Measurements from ENCODE around the gene TNXB. TPM values are rescaled to one million over a fixed set of nuclear protein-coding genes. Genes with fewer than 3 reads are reported as not detected.
"Not testable (repeated sequence)": the region's sequence is repeated elsewhere in the genome, so short reads cannot be mapped to it uniquely, and the experiment has no call there.

Gene TNXB
- total RNA-seq, 4 donors from 2014 or later: 24.9 to 155 (median 46.3) TPM

GRCh38 chr6:32047539-32047854, 61.6 kb downstream of the TNXB start:
- H3K4me3 ChIP-seq (ENCODE audit: low read depth, poor library complexity, severe bottlenecking): no peak overlapping the region
- intact Hi-C loops (cut with DNase I; ENCODE audit: low total_unique reads): no loop called here
- TF ChIP-seq, protein P1, sequence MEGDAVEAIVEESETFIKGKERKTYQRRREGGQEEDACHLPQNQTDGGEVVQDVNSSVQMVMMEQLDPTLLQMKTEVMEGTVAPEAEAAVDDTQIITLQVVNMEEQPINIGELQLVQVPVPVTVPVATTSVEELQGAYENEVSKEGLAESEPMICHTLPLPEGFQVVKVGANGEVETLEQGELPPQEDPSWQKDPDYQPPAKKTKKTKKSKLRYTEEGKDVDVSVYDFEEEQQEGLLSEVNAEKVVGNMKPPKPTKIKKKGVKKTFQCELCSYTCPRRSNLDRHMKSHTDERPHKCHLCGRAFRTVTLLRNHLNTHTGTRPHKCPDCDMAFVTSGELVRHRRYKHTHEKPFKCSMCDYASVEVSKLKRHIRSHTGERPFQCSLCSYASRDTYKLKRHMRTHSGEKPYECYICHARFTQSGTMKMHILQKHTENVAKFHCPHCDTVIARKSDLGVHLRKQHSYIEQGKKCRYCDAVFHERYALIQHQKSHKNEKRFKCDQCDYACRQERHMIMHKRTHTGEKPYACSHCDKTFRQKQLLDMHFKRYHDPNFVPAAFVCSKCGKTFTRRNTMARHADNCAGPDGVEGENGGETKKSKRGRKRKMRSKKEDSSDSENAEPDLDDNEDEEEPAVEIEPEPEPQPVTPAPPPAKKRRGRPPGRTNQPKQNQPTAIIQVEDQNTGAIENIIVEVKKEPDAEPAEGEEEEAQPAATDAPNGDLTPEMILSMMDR (IDR thresholded peaks at IDR 0.05): no peak
- no peak for TF ChIP-seq POLR2A (IDR thresholded peaks at IDR 0.05)
- WGBS, 2 donors: 65 to 70% methylated on average over 6 of the region's 6 CpGs
- no peak for DNase-seq (ENCODE audit: low spot score in 2 of 2)

GRCh38 chr6:32047084-32047478, 62.1 kb downstream of the TNXB start:
- no peak overlapping the region for H3K4me3 ChIP-seq (ENCODE audit: low read depth, poor library complexity, severe bottlenecking)
- TF ChIP-seq POLR2A (IDR thresholded peaks at IDR 0.05): no peak
- TF ChIP-seq, protein P1 (IDR thresholded peaks at IDR 0.05): no peak
- 18 to 27% methylated on average over 11 of the region's 11 CpGs for WGBS, 2 donors
- intact Hi-C loops (cut with DNase I; ENCODE audit: low total_unique reads): no loop called here
- DNase-seq (ENCODE audit: low spot score in 2 of 2): peak; percentile 68 to 93

DNA sequence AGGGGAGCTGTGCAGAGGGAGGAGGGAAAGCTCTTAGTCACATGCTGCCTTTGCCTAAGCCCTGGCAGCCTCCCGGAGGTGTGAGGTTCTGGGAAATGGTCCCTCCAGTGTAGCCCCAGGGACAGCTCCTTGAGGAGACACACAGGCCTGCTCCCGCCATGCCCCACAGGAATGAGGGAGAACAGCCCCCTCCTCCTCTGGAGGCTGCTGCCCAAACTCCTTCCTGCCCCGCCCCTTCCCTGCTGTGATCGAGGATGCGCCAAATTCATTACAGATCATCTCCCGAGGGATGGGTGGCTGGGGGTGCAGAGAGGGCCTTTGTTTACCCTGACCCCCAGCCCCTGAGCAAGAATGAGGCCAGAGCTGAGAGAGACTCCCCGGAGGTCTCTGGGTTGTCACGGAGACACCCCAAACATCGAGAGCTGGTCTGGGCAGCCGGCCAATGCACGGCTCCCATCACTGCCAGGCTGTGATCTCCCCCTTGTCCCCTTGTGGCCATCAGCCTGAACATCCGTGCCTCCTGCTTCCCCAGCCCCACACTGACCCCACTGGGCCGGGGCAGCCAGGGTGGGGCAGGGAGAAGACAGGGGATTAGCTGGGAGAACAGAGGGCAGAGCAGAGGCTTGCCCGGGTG, 62.6 kb downstream of the TNXB start:
- DNase-seq (ENCODE audit: low spot score in 2 of 2): peak in 1 of 2 donors; percentile 28
- TF ChIP-seq, protein P1 (IDR thresholded peaks at IDR 0.05): no peak
- TF ChIP-seq POLR2A (IDR thresholded peaks at IDR 0.05): no peak
- WGBS, 2 donors: 22 to 24% methylated on average over 12 to 14 of the region's 14 CpGs
- H3K4me3 ChIP-seq (ENCODE audit: low read depth, poor library complexity, severe bottlenecking): no peak overlapping the region
- intact Hi-C loops (cut with DNase I; ENCODE audit: low total_unique reads): no loop called here

DNA sequence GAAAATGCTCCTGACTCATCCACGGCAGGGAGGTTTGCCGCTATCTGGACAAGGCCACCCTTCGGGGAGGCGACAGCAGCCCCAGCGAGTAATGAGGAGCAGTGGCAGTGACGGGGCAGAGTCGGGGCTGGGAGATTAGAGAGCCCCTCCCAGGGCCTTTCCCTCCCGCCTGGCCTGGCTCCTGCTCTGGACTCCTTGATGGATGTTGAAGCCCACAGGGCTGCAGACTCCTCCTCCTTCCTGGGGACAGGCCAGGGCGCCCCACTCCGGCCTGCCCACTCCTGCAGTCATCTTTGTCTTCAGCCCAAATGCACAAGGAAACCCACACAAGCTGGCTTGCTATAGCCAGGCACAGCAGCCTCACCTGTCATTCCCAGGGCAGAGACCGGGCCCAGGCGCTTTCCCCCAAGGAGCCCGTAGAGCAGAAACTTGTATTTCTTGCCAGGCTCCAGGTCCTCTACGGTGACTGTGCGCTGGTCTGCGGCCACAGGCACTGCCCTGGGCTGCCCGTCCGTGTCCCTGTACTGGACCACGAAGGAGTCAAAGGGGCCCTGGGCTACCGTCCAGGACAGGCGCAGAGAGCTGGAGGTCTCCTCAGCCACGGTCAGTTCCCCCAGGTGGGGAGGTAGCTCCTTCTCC, 63.2 kb downstream of the TNXB start:
- intact Hi-C loops (cut with DNase I; ENCODE audit: low total_unique reads): no loop called here
- 62 to 68% methylated on average over 18 to 22 of the region's 22 CpGs for WGBS, 2 donors
- no peak overlapping the region for H3K4me3 ChIP-seq (ENCODE audit: low read depth, poor library complexity, severe bottlenecking)
- peak in 1 of 2 donors; percentile 32 for DNase-seq (ENCODE audit: low spot score in 2 of 2)
- no peak for TF ChIP-seq POLR2A (IDR thresholded peaks at IDR 0.05)
- TF ChIP-seq, protein P1 (IDR thresholded peaks at IDR 0.05): no peak

GRCh38 chr6:32044916-32045315, 64.2 kb downstream of the TNXB start:
- DNase-seq (ENCODE audit: low spot score in 2 of 2); intact Hi-C loops (cut with DNase I; ENCODE audit: low total_unique reads); H3K4me3 ChIP-seq (ENCODE audit: low read depth, poor library complexity, severe bottlenecking): not testable (repeated sequence)
- WGBS, 2 donors: 81 to 90% methylated on average over 7 to 10 of the region's 18 CpGs

DNA sequence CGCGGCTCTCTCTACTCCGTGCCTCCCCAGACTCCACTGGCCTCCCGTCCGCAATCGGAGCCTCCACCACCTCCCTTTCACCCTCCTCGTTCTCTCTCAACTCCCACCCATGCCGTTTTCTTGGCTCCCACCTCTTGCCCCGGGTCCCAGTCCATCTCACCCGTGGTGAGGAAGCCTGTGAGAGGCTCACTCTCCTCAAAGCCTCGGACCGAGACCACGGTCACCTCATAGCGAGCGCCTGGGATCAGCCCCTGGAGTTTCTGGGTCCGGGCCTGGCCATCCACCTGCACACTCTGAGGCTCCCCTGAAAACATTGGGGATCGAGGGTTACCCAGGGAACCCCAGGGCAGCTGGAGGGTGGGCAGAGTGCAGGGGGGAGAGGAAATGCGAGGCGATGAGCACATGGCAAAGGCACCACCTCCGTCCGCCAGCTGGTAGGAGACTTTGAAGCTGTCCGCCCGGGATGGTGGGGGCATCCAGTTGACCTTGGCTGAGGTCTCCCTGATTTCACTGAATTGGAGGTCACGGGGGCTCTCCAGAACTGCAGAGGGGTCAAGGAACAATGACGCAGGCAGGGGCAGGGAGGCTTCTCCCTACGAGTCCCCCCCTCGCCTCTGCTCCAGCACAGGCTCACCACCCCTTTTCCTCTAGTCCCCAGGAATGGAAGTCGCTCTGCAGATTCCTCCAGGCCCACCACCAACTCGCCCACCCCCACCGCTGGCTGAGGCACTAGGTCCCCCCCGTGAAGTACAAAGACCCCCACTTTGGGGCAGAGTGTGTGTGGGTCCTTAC, 65.4 kb downstream of the TNXB start:
- WGBS, 2 donors: 90 to 94% methylated on average over 14 to 17 of the region's 31 CpGs
- not testable (repeated sequence) for DNase-seq (ENCODE audit: low spot score in 2 of 2); H3K4me3 ChIP-seq (ENCODE audit: low read depth, poor library complexity, severe bottlenecking)

GRCh38 chr6:32042276-32042675, 66.9 kb downstream of the TNXB start:
- DNase-seq (ENCODE audit: low spot score in 2 of 2); intact Hi-C loops (cut with DNase I; ENCODE audit: low total_unique reads); H3K4me3 ChIP-seq (ENCODE audit: low read depth, poor library complexity, severe bottlenecking): not testable (repeated sequence)
- 97 to 99% methylated on average over 6 to 11 of the region's 15 CpGs for WGBS, 2 donors

More for the DNA sequence above, 65.4 kb downstream of the TNXB start:
- intact Hi-C loops (cut with DNase I; ENCODE audit: low total_unique reads): not testable (repeated sequence)

DNA sequence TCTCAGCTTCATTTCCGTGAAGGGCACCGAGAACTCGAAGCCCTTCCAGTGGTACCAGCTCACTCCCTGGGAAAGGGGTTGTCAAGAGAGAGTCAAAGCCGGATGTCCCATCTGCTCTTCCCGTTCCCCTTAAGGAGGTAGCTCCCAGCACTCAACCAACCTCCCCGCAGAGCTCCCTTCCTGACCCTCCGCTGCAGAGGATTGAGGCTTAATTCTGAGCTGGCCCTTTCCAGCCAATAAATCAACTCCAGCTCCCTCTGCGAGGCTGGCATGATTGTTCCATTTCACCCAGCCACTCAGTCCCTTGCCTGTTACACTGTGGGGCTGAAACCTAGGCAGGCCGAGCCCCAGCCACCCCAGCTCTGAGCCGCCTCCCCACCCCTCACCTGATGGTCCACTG, 67.8 kb downstream of the TNXB start:
- H3K4me3 ChIP-seq (ENCODE audit: low read depth, poor library complexity, severe bottlenecking); intact Hi-C loops (cut with DNase I; ENCODE audit: low total_unique reads); DNase-seq (ENCODE audit: low spot score in 2 of 2): not testable (repeated sequence)
- WGBS, 2 donors: 60 to 77% methylated on average over 1 to 6 of the region's 10 CpGs

DNA sequence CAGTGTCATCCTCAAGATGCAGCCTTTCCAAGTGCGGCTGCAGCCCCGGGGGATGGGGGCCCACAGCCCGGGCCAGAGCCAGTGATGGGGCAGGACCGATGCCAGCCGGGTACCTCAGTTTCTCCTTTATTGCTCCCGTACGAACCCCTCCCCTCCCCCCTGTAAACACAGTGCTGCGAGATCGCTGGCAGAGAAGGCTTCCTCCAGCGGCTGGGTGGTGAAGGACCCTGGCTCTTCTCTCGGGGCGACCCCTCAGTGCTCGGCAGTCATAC, 68.2 kb downstream of the TNXB start:
- intact Hi-C loops (cut with DNase I; ENCODE audit: low total_unique reads); H3K4me3 ChIP-seq (ENCODE audit: low read depth, poor library complexity, severe bottlenecking); DNase-seq (ENCODE audit: low spot score in 2 of 2): not testable (repeated sequence)
- WGBS, 2 donors: no CpG with 5 or more reads among the region's 13 CpGs

GRCh38 chr6:32040299-32041049, 68.7 kb downstream of the TNXB start:
- WGBS, 2 donors: 72% methylated on average over 13 of the region's 43 CpGs; no CpG with 5 or more reads in 1 of the 2 donors
- H3K4me3 ChIP-seq (ENCODE audit: low read depth, poor library complexity, severe bottlenecking); DNase-seq (ENCODE audit: low spot score in 2 of 2); intact Hi-C loops (cut with DNase I; ENCODE audit: low total_unique reads): not testable (repeated sequence)
